Naive thymus-derived CD4-positive, alpha-beta T cell (primary cell): ENCODE data around the gene KDSR. TPM values are rescaled to one million over a fixed set of nuclear protein-coding genes. Genes with fewer than 3 reads are reported as not detected.
A peak's percentile ranks its signal among the peaks of the same experiment; 100 is the strongest.

Experiments
- ATAC-seq: fragments of 150-1000 bp; cut with Tn5 transposase; 2 replicates; pipeline ENCODE4 v1.10.0; 2021; ENCODE audit warnings: mild to moderate bottlenecking, moderate library complexity
- CTCF ChIA-PET: fragments of 350-600 bp; sonication (Branson Sonifier 250); formaldehyde crosslinking; loops from one replicate; lab custom pipeline; 2021; ENCODE audit warnings: antibody characterized with exemption; lab: Charles Lee
- POLR2A ChIA-PET: fragments of 350-600 bp; sonication (Branson Sonifier 250); formaldehyde crosslinking; loops from one replicate; lab custom pipeline; 2021; ENCODE audit warnings: antibody characterized with exemption, inconsistent platforms; lab: Charles Lee
- DNase-seq, 9 donors: peaks; one replicate each; pipeline versions ENCODE4 v3.0.0 to v3.0.0-alpha.2; 2020 to 2022; ENCODE audit warnings: mixed read lengths in 1 of 9
- H3K27ac ChIP-seq: one replicate; pipeline ENCODE4 v1.7.0; 2013; ENCODE audit warnings: mild to moderate bottlenecking, low read depth, low read length, moderate library complexity
- H3K27me3 ChIP-seq, 2 donors: one replicate each; pipeline ENCODE4 v1.7.0; 2013; ENCODE audit warnings: low read length in 2 of 2, mild to moderate bottlenecking in 2 of 2, moderate library complexity in 2 of 2; ENCODE audit not compliant: control insufficient read depth in 2 of 2, insufficient read depth in 2 of 2
- H3K36me3 ChIP-seq, 3 experiments: 1 replicate in 2 of 3; 2 replicates in 1 of 3; pipeline ENCODE4 v1.7.0; 2013; ENCODE audit warnings: low read length in 3 of 3, mild to moderate bottlenecking in 3 of 3, moderate library complexity in 1 of 3; ENCODE audit not compliant: insufficient read depth in 3 of 3, control insufficient read depth in 2 of 3
- H3K4me1 ChIP-seq, 2 donors: one replicate each; pipeline ENCODE4 v1.7.0; 2013; ENCODE audit warnings: low read length in 2 of 2, mild to moderate bottlenecking in 2 of 2, moderate library complexity in 1 of 2; ENCODE audit not compliant: control insufficient read depth in 2 of 2, insufficient read depth in 2 of 2
- H3K4me3 ChIP-seq: 2 replicates; pipeline ENCODE4 v1.7.0; 2013; ENCODE audit warnings: mild to moderate bottlenecking, low read length
- H3K9me3 ChIP-seq, 3 experiments: 1 replicate in 2 of 3; 2 replicates in 1 of 3; pipeline ENCODE4 v1.7.0; 2013; ENCODE audit warnings: low read length in 3 of 3; ENCODE audit not compliant: control insufficient read depth in 2 of 3
- H3K27ac Mint-ChIP-seq, 9 donors: one replicate each; pipeline ENCODE4 v1.8.0; 2020 to 2022; ENCODE audit warnings: mixed read lengths in 9 of 9, mild to moderate bottlenecking in 8 of 9, moderate library complexity in 5 of 9, inconsistent platforms in 2 of 9
- H3K27me3 Mint-ChIP-seq, 5 donors: one replicate each; pipeline ENCODE4 v1.8.0; 2021 to 2022; ENCODE audit warnings: mixed read lengths in 5 of 5, mild to moderate bottlenecking in 1 of 5
- H3K36me3 Mint-ChIP-seq, 5 donors: one replicate each; pipeline ENCODE4 v1.8.0; 2020 to 2022; ENCODE audit warnings: mixed read lengths in 5 of 5, mild to moderate bottlenecking in 3 of 5, inconsistent platforms in 1 of 5
- H3K4me1 Mint-ChIP-seq, 7 donors: one replicate each; pipeline ENCODE4 v1.8.0; 2020 to 2022; ENCODE audit warnings: mixed read lengths in 7 of 7, mild to moderate bottlenecking in 3 of 7, inconsistent platforms in 1 of 7
- H3K4me3 Mint-ChIP-seq, 10 donors: one replicate each; pipeline ENCODE4 v1.8.0; 2020 to 2022; ENCODE audit warnings: mild to moderate bottlenecking in 10 of 10, mixed read lengths in 10 of 10, moderate library complexity in 6 of 10, inconsistent platforms in 2 of 10
- H3K9me3 Mint-ChIP-seq, 11 donors: one replicate each; pipeline ENCODE4 v1.8.0; 2020 to 2022; ENCODE audit warnings: mixed read lengths in 11 of 11, mild to moderate bottlenecking in 4 of 11, inconsistent platforms in 1 of 11, moderate library complexity in 1 of 11
- intact Hi-C, 2 donors: fragments of 100-400 bp; cut with micrococcal nuclease; formaldehyde crosslinking; loops; one replicate each; pipeline ENCODE4 v1.15.1; 2023
- polyA plus RNA-seq, 2 donors: library from polyadenylated mRNA; unstranded; fragments of 300-500 nt; fragmentation: Illumina TruSeq; gene quantifications; one replicate each; pipeline ENCODE4 v1.2.3, GENCODE V29; 2021
- total RNA-seq, 6 experiments: library from RNA in 5 of 6; stranded (reverse) in 5 of 6; gene quantifications; 1 replicate in 5 of 6; 2 replicates in 1 of 6; pipeline ENCODE4 v1.2.3 and lab custom pipeline; 2021 to 2026

KDSR gene
- total and polyA plus RNA-seq, 7 experiments from 2014 or later: 24.4 to 62.4 (median 48.7) TPM

DNA sequence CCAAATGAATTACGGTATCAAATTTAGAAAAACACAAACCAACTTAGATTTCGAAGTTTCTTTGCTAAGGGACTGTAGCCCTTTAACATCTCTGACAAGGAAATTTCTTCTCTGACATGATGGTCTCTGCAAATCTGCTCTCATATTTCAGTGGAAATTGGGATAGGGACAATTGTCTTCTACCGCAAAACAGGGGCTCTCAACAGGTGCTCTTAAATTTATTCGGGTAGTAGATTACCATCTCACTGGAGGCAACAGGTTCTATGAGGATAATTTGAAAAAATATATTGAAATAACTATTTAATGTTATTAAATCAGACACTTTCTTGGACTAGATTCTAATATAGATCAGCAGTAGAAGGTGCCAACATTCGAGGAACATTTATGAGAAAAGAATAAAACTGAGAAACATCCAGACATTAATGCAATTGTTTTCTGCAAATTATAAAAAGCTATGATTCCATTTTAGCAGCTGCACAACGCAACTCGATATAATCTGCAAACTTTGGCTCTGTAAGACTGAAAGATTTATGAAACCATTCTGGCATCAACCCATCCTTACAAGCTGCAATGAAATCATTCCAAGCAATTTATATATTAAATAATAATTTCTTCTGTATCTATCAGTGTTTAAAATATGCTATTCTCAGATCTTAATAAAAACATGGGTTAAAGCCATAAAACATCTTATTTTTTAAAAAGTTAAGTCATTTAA, 37.4 kb downstream of the KDSR start:
- no peak overlapping the region for H3K27ac Mint-ChIP-seq
- no peak for ATAC-seq

DNA sequence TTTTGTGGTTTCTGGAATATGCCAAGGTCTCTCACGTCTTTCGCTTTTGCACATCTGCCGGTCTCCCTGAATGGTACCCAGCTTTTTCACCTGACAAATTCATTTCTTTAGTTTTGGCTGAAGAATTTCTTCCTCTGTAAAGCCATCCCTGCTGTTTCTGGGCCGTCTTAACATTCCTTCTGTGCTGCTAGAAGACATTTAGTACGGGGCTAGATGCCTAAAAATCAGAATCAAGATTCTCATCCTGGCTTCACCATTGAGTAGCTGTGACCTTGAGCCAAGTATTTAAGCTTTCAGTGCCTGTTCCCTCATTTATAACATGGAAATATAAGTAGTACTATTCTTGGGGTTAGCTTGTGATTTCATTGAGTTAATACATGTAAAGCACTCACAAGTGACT, 41.0 kb downstream of the KDSR start:
- no peak for DNase-seq
- CTCF ChIA-PET: interaction anchor here (1.1 to 6.7 kb wide), 6 partner anchors 9 to 309 kb away, joined by 3 to 88 read pairs (median 5); no protein-coding TSS in a partner anchor
- Histone ChIP-seq H3K4me3 (no peak overlapping the region), H3K9me3 (no peaks in the 10 kb centered on the region), H3K36me3 (peaks cover 0 to 3% (median under 1%) of the 10 kb centered on the region in 3 experiments), H3K4me1 (peaks cover 4 to 12% of the 10 kb centered on the region in 2 donors), H3K27ac (no peak overlapping the region), H3K27me3 (no peaks in the 10 kb centered on the region)
- Mint-ChIP-seq H3K9me3 (no peaks in the 10 kb centered on the region), H3K4me1 (peaks cover 9 to 22% (median 19%) of the 10 kb centered on the region in 7 donors), H3K36me3 (peaks cover 0 to 2% (median 2%) of the 10 kb centered on the region in 5 donors), H3K27me3 (no peaks in the 10 kb centered on the region), H3K27ac (peak overlapping the region in 1 of 9 donors; percentile 79), H3K4me3 (no peak overlapping the region)
- intact Hi-C loops: no loop called here
- ATAC-seq: no peak
- POLR2A ChIA-PET: interaction anchor here (1.0 to 1.5 kb wide), 2 partner anchors 131 to 195 kb away, joined by 3 to 4 read pairs; no protein-coding TSS in a partner anchor

More for the DNA sequence above, 37.4 kb downstream of the KDSR start:
- Histone ChIP-seq H3K4me3 (no peak overlapping the region), H3K4me1 (no peaks in the 10 kb centered on the region), H3K9me3 (no peaks in the 10 kb centered on the region), H3K27me3 (no peaks in the 10 kb centered on the region), H3K27ac (no peak overlapping the region), H3K36me3 (peaks cover 0 to 30% (median 5%) of the 10 kb centered on the region in 3 experiments)
- Mint-ChIP-seq H3K36me3 (peaks cover 3 to 18% (median 12%) of the 10 kb centered on the region in 5 donors), H3K4me3 (no peak overlapping the region), H3K4me1 (no peaks in the 10 kb centered on the region), H3K27me3 (no peaks in the 10 kb centered on the region), H3K9me3 (no peaks in the 10 kb centered on the region)
- ChIA-PET POLR2A (interaction anchor here (0.5 kb wide), 1 partner anchor 110 kb away, joined by 4 read pairs; no protein-coding TSS in a partner anchor), CTCF (interaction anchor here (1.1 kb wide), 1 partner anchor 197 kb away, joined by 3 read pairs; no protein-coding TSS in a partner anchor)
- intact Hi-C loops: no loop called here
- no peak for DNase-seq

DNA sequence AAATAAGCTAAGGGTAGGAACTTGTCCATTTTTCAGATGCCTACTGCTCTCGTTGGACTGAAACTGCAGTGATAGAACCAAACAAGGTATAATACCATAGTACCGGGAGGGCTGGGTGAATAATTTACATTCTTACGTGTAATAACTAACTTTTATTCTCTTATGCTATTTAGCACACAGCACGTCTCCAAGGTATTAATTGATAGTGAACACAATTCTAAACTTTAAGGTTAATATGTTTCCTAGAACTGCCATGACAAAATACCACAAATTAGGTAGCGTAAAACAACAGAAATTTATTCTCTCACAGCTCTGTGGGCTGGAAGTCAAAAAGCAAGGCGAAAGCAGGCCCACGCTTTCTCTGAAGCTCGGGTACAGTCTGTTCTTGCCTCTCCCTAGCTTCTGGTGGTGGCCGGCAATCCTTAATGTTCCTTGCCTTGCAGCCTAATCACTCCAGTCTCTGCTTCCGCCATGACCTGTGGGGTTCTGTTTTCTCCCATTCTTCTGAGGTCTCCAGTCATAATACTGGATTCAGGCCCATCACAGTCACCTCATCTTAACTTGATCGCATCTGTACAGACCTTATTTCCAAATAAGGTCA, 41.8 kb downstream of the KDSR start:
- Mint-ChIP-seq H3K4me1 (peaks cover 9 to 24% (median 21%) of the 10 kb centered on the region in 7 donors), H3K27ac (no peak overlapping the region), H3K27me3 (no peaks in the 10 kb centered on the region), H3K36me3 (no peaks in the 10 kb centered on the region), H3K4me3 (no peak overlapping the region), H3K9me3 (no peaks in the 10 kb centered on the region)
- Histone ChIP-seq H3K4me3 (no peak overlapping the region), H3K4me1 (peaks cover 9 to 15% of the 10 kb centered on the region in 2 donors), H3K27me3 (no peaks in the 10 kb centered on the region), H3K9me3 (no peaks in the 10 kb centered on the region), H3K36me3 (no peaks in the 10 kb centered on the region), H3K27ac (no peak overlapping the region)
- POLR2A ChIA-PET: interaction anchor here (1.5 to 1.9 kb wide), 2 partner anchors 194 to 309 kb away, joined by 3 to 7 read pairs; no protein-coding TSS in a partner anchor
- DNase-seq: no peak
- intact Hi-C loops: no loop called here
- ATAC-seq: no peak
- CTCF ChIA-PET: interaction anchor here (0.7 to 6.7 kb wide), 10 partner anchors 8 to 308 kb away, joined by 3 to 88 read pairs (median 4); no protein-coding TSS in a partner anchor

DNA sequence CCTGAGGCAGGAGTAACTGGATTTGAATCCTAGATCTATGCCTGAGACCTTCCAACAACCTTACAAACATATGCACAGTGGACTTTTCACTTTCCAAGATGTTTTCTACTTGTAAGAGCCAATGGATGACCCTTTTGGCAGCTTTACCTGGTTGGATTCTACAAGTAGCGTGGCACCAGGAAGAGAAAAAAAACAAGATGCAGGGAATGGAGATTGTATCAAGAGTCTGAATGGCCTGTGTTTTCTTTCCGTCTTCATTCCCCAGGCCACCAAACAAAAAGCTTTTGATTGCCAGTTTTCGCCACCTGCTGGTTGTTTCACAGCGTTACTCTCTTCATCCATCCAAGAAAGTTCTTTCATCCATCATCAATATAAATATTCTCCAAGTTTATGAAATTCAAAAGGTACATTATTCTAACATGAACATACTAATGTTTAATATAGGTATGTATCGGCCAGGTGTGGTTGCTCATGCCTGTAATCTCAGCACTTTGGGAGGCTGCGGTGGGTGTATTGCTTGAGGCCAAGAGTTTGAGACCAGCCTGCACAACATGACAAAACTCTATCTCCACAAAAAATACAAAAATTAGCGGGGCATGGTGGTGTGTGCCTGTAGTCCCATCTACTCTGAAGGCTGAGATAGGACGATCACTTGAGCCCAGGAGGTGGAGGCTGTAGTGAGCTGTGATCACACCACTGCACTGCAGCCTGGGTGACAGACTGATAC, 43.9 kb downstream of the KDSR start:
- Mint-ChIP-seq H3K4me3 (peak overlapping the region in 5 of 10 donors; percentile 1 to 30 (median 16)), H3K27ac (peak overlapping the region in 6 of 9 donors; percentile 2 to 94 (median 24)), H3K4me1 (peaks cover 10 to 27% (median 22%) of the 10 kb centered on the region in 7 donors), H3K27me3 (no peaks in the 10 kb centered on the region), H3K36me3 (peaks cover 0 to 9% (median 7%) of the 10 kb centered on the region in 5 donors), H3K9me3 (peaks cover 0 to 2% (median 0%) of the 10 kb centered on the region in 11 donors)
- Histone ChIP-seq H3K36me3 (peaks cover 0 to 6% (median 0%) of the 10 kb centered on the region in 3 experiments), H3K4me3 (no peak overlapping the region), H3K27me3 (no peaks in the 10 kb centered on the region), H3K4me1 (peaks cover 9 to 15% of the 10 kb centered on the region in 2 donors), H3K27ac (no peak overlapping the region), H3K9me3 (no peaks in the 10 kb centered on the region)
- intact Hi-C loops: loop anchor here (1.0 to 2.0 kb wide), 6 partner anchors 44 to 608 kb away; partner anchors contain the start of genes KDSR (in 1 of the 2) and PHLPP1 (in 1 of the 2)
- ChIA-PET CTCF (interaction anchor here (0.6 to 6.7 kb wide), 32 partner anchors 12 to 778 kb away, joined by 3 to 88 read pairs (median 4); no protein-coding TSS in a partner anchor), POLR2A (interaction anchor here (0.6 to 2.1 kb wide), 12 partner anchors 49 to 306 kb away, joined by 3 to 11 read pairs (median 4); no protein-coding TSS in a partner anchor)
- DNase-seq (peak in 8 of 9 donors; percentile 43 to 71 (median 62)), ATAC-seq (no peak)

DNA sequence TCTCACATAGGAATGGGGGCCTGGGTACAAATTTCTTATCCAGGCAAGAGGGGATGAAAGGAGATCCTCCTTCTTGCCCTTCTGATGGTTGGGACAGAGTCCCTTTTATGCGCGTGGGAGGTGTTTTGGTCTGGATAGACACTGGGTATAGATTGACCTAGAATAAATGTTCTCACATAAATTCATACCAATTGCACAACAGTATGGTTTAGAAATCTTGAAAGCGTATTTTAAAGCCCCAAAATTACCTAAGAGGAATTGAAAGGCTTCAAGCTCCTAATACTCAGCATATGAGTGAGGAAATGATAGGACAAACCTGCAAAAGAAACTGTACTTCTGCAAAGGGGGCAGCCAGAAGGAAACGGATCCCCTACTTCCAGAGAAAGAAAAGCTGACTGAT, 44.8 kb downstream of the KDSR start:
- Mint-ChIP-seq H3K4me1 (peaks cover 16 to 31% (median 24%) of the 10 kb centered on the region in 7 donors), H3K4me3 (peak overlapping the region in 4 of 10 donors; percentile 44 to 92 (median 73)), H3K36me3 (peaks cover 0 to 18% (median 7%) of the 10 kb centered on the region in 5 donors), H3K27me3 (no peaks in the 10 kb centered on the region), H3K9me3 (peaks cover 0 to 2% (median 0%) of the 10 kb centered on the region in 11 donors), H3K27ac (peak overlapping the region in 8 of 9 donors; percentile 38 to 98 (median 82))
- ChIA-PET CTCF (interaction anchor here (0.6 to 6.7 kb wide), 11 partner anchors 17 to 305 kb away, joined by 3 to 88 read pairs (median 5); no protein-coding TSS in a partner anchor), POLR2A (interaction anchor here (0.6 to 2.1 kb wide), 8 partner anchors 64 to 305 kb away, joined by 3 to 11 read pairs (median 4); no protein-coding TSS in a partner anchor)
- Histone ChIP-seq H3K36me3 (peaks cover 0 to 6% (median 0%) of the 10 kb centered on the region in 3 experiments), H3K4me1 (peaks cover 9 to 15% of the 10 kb centered on the region in 2 donors), H3K9me3 (no peaks in the 10 kb centered on the region), H3K27ac (no peak overlapping the region), H3K4me3 (no peak overlapping the region), H3K27me3 (no peaks in the 10 kb centered on the region)
- intact Hi-C loops: loop anchor here in 1 of 2 donors (2.0 kb wide), 1 partner anchor 607 kb away; the partner anchor contains the start of gene PHLPP1
- ATAC-seq: no peak
- DNase-seq: no peak
